B cell (primary cell): ENCODE measurements around the gene TAX1BP1. TPM values are rescaled to one million over a fixed set of nuclear protein-coding genes. Genes with fewer than 3 reads are reported as not detected.

ENCODE experiments used
- ATAC-seq: fragments of 200-7000 bp; cut with Tn5 transposase; one replicate; pipeline ENCODE4 v1.10.0; 2021; ENCODE audit warnings: low read depth, mild to moderate bottlenecking, moderate number of reproducible peaks, moderate library complexity
- CTCF ChIA-PET: fragments of 350-600 bp; sonication (Branson Sonifier 250); formaldehyde crosslinking; loops from one replicate; lab custom pipeline; 2021; ENCODE audit warnings: antibody characterized with exemption, inconsistent platforms; lab: Charles Lee
- POLR2A ChIA-PET: fragments of 350-600 bp; sonication (Branson Sonifier 250); formaldehyde crosslinking; loops from one replicate; lab custom pipeline; 2021; ENCODE audit warnings: antibody characterized with exemption; lab: Charles Lee
- DNase-seq: peaks from one replicate; pipeline ENCODE4 v3.0.0; 2013
- H2AFZ ChIP-seq: 2 replicates; pipeline ENCODE4 v1.6.1; 2012; ENCODE audit warnings: mild to moderate bottlenecking, low read depth, low read length; ENCODE audit not compliant: insufficient read depth, poor library complexity, severe bottlenecking
- H3K27ac ChIP-seq, 2 donors: 1 replicate in 1 of 2; 2 replicates in 1 of 2; pipeline ENCODE4 v1.5.1; 2012 to 2013; ENCODE audit warnings: low read length in 2 of 2, mild to moderate bottlenecking in 2 of 2, moderate library complexity in 1 of 2
- H3K27me3 ChIP-seq, 4 experiments: fragments of 200-600 bp in 1 of 4; sonication (generic) in 1 of 4; replicated peaks in 1 of 4; 1 replicate in 2 of 4; 2 replicates in 2 of 4; pipeline versions ENCODE4 v1.6.1 to v1.7.0; 2013 to 2016; ENCODE audit warnings: low read length in 3 of 4, mild to moderate bottlenecking in 2 of 4, mixed read lengths in 1 of 4, moderate library complexity in 1 of 4; ENCODE audit not compliant: insufficient read depth in 4 of 4, control insufficient read depth in 3 of 4; ENCODE audit errors: control extremely low read depth in 1 of 4
- H3K36me3 ChIP-seq, 2 experiments: replicated peaks in 1 of 2; 1 replicate in 1 of 2; 2 replicates in 1 of 2; pipeline versions ENCODE4 v1.6.1 to v1.7.1; 2013; ENCODE audit warnings: low read length in 1 of 2; ENCODE audit not compliant: insufficient read depth in 2 of 2, control insufficient read depth in 1 of 2; ENCODE audit errors: control extremely low read depth in 1 of 2, extremely low read depth in 1 of 2
- H3K4me1 ChIP-seq, 2 donors: fragments of 200-600 bp in 1 of 2; sonication (generic) in 1 of 2; 1 replicate in 1 of 2; 2 replicates in 1 of 2; pipeline versions ENCODE4 v1.5.1 to v1.6.1; 2013 to 2017; ENCODE audit warnings: low read length in 2 of 2; ENCODE audit not compliant: control insufficient read depth in 2 of 2, insufficient read depth in 2 of 2
- H3K4me2 ChIP-seq: replicated peaks from 2 replicates; pipeline ENCODE3; 2012; ENCODE audit warnings: mild to moderate bottlenecking, low read depth, low read length; ENCODE audit not compliant: poor library complexity, severe bottlenecking
- H3K4me3 ChIP-seq, 5 experiments: fragments of 200-600 bp in 1 of 5; sonication (generic) in 1 of 5; 1 replicate in 3 of 5; 2 replicates in 2 of 5; pipeline versions ENCODE4 v1.5.1 to v1.7.0; 2011 to 2016; ENCODE audit warnings: low read length in 4 of 5, mild to moderate bottlenecking in 4 of 5, low read depth in 2 of 5, control low read depth in 1 of 5, moderate library complexity in 1 of 5; ENCODE audit not compliant: insufficient read depth in 1 of 5; ENCODE audit errors: control extremely low read depth in 1 of 5, extremely low read depth in 1 of 5
- H3K79me2 ChIP-seq: fragments of 200-600 bp; sonication (generic); one replicate; pipeline ENCODE4 v1.6.0; 2016; ENCODE audit warnings: low read length; ENCODE audit not compliant: control insufficient read depth, insufficient read depth
- H3K9ac ChIP-seq: fragments of 200-600 bp; sonication (generic); 2 replicates; pipeline ENCODE4 v1.6.1; 2017; ENCODE audit warnings: mild to moderate bottlenecking, low read length, moderate library complexity
- H3K9me3 ChIP-seq, 3 donors: one replicate each; pipeline versions ENCODE4 v1.6.1 to v1.7.1; 2013; ENCODE audit warnings: low read length in 2 of 3; ENCODE audit not compliant: control insufficient read depth in 2 of 3, insufficient read depth in 1 of 3; ENCODE audit errors: control extremely low read depth in 1 of 3
- H4K20me1 ChIP-seq: 2 replicates; pipeline ENCODE4 v1.6.0; 2012; ENCODE audit warnings: mild to moderate bottlenecking, low read length; ENCODE audit not compliant: insufficient read depth, control insufficient read depth, poor library complexity, severe bottlenecking
- H3K27ac Mint-ChIP-seq: one replicate; pipeline ENCODE4 v1.8.0; 2021; ENCODE audit warnings: mixed read lengths
- H3K27me3 Mint-ChIP-seq: one replicate; pipeline ENCODE4 v1.8.0; 2021; ENCODE audit warnings: mixed read lengths
- H3K4me1 Mint-ChIP-seq: one replicate; pipeline ENCODE4 v1.8.0; 2021; ENCODE audit warnings: mixed read lengths
- H3K4me3 Mint-ChIP-seq: one replicate; pipeline ENCODE4 v1.8.0; 2021; ENCODE audit warnings: mixed read lengths
- H3K9me3 Mint-ChIP-seq: one replicate; pipeline ENCODE4 v1.8.0; 2022; ENCODE audit warnings: mixed read lengths; ENCODE audit not compliant: insufficient read depth
- CTCF ChIP-seq: fragments of 200-600 bp; IDR thresholded peaks from one replicate; pipeline ENCODE4 v1.8.0; 2022; ENCODE audit warnings: antibody characterized with exemption, mild to moderate bottlenecking
- EZH2 ChIP-seq: IDR thresholded peaks from 2 replicates; pipeline ENCODE4 v1.6.1; 2012; ENCODE audit warnings: borderline replicate concordance, low read depth, mild to moderate bottlenecking, moderate library complexity, low read length; ENCODE audit not compliant: insufficient read depth, poor library complexity, severe bottlenecking
- WGBS: methylation state at CpG from one replicate; pipeline ENCODE4 v1.1.5; 2013; ENCODE audit warnings: missing lambda C conversion rate; ENCODE audit not compliant: insufficient coverage; 5-methylcytosine and 5-hydroxymethylcytosine counted together
- intact Hi-C: fragments of 100-400 bp; cut with micrococcal nuclease; formaldehyde crosslinking; loops from one replicate; pipeline ENCODE4 v1.10.0; 2022
- polyA plus RNA-seq: library from polyadenylated mRNA; depleted of rRNA; stranded (reverse); fragments of >200 nt; gene quantifications from 2 replicates; pipeline ENCODE4 v1.2.3, GENCODE V29; 2012
- total RNA-seq, 2 donors: library from RNA; stranded (reverse); fragments of 120-200 nt in 1 of 2; gene quantifications; 1 replicate in 1 of 2; 2 replicates in 1 of 2; pipeline versions ENCODE4 v1.2.3 to v1.2.4, GENCODE V29; 2013 to 2022

Gene TAX1BP1
- total and polyA plus RNA-seq, 2 donors (not counting 1 experiment from before 2014, with no cell fraction given) = 43.1 to 104 TPM

- H3K9me3 Mint-ChIP-seq = no peaks in the 10 kb centered on the region
- H3K27ac Mint-ChIP-seq = no peak overlapping the region
- WGBS = no CpG with 5 or more reads among the region's 2 CpGs
- intact Hi-C loops = loop anchor here (1.0 to 5.0 kb wide), 3 partner anchors 86 to 579 kb away; no protein-coding TSS in a partner anchor
- no peak overlapping the region for H3K4me3 Mint-ChIP-seq
- no peak for ATAC-seq
- no peaks in the 10 kb centered on the region for H3K27me3 Mint-ChIP-seq
- Histone ChIP-seq H3K9ac (no peak overlapping the region), H3K4me2 (no peak overlapping the region), H3K9me3 (no peaks in the 10 kb centered on the region), H3K4me3 (no peak overlapping the region), H3K27ac (no peak overlapping the region), H3K27me3 (no peaks in the 10 kb centered on the region), H3K4me1 (no peaks in the 10 kb centered on the region), H2AFZ (no peak overlapping the region), H3K79me2 (peaks cover 4% of the 10 kb centered on the region), H4K20me1 (peaks cover 35% of the 10 kb centered on the region), H3K36me3 (peaks cover 18 to 29% of the 10 kb centered on the region in 2 experiments)
- TF ChIP-seq EZH2 (no peak), CTCF (peak; percentile 65)
- peak; percentile 24 for DNase-seq
- H3K4me1 Mint-ChIP-seq = no peaks in the 10 kb centered on the region
- POLR2A ChIA-PET = no interaction called here
- CTCF ChIA-PET = interaction anchor here (0.6 to 2.9 kb wide), 21 partner anchors 7 to 579 kb away, joined by 3 to 25 read pairs (median 4); partner anchors contain the start of gene HIBADH
Measured at GRCh38 chr7:27774717-27775328, 34.9 kb downstream of the TAX1BP1 start.

- H2AFZ ChIP-seq = no peak overlapping the region
- Mint-ChIP-seq H3K27me3 (no peaks in the 10 kb centered on the region), H3K9me3 (no peaks in the 10 kb centered on the region), H3K27ac (no peak overlapping the region), H3K4me1 (no peaks in the 10 kb centered on the region), H3K4me3 (no peak overlapping the region)
- H3K27ac ChIP-seq = no peak overlapping the region
- WGBS = 100% methylated on average over 1 of the region's 2 CpGs
- no peaks in the 10 kb centered on the region for H3K9me3 ChIP-seq
- H3K27me3 ChIP-seq = no peaks in the 10 kb centered on the region
- no peak overlapping the region for H3K4me2 ChIP-seq
- ATAC-seq (no peak), DNase-seq (no peak)
- H3K9ac ChIP-seq = no peak overlapping the region
- intact Hi-C loops = loop anchor here (2.0 kb wide), 1 partner anchor 87 kb away; no protein-coding TSS in a partner anchor
- peaks cover 17 to 20% of the 10 kb centered on the region in 2 experiments for H3K36me3 ChIP-seq
- peaks cover 35% of the 10 kb centered on the region for H4K20me1 ChIP-seq
- ChIA-PET POLR2A (no interaction called here), CTCF (interaction anchor here (1.1 to 2.9 kb wide), 7 partner anchors 9 to 580 kb away, joined by 4 to 25 read pairs (median 6); no protein-coding TSS in a partner anchor)
- H3K4me1 ChIP-seq = no peaks in the 10 kb centered on the region
- TF ChIP-seq CTCF (no peak), EZH2 (no peak)
- no peak overlapping the region for H3K4me3 ChIP-seq
- peaks cover 4% of the 10 kb centered on the region for H3K79me2 ChIP-seq
Measured at GRCh38 chr7:27775782-27776181, 35.8 kb downstream of the TAX1BP1 start.
